ENCODE results near the gene QSER1.

GRCh38 chr11:32884023-32884422 is 8.6 kb upstream of the QSER1 start:
- TF ChIP-seq CTCF (IDR thresholded peaks at IDR 0.05) (no peak), POLR2A (IDR thresholded peaks at IDR 0.05) (no peak)

Measured in body of pancreas (tissue), 4 donors.